Aorta (tissue), 5 donors: ENCODE measurements around the gene KIAA1217. TPM values are rescaled to one million over a fixed set of nuclear protein-coding genes. Genes with fewer than 3 reads are reported as not detected.
A peak's percentile ranks its signal among the peaks of the same experiment; 100 is the strongest.

Experiments
- ATAC-seq: fragments of 200-7000 bp; cut with Tn5 transposase; one replicate; pipeline ENCODE4 v1.9.1; 2022; ENCODE audit warnings: moderate library complexity; ENCODE audit not compliant: low FRiP score
- DNase-seq, 2 donors: peaks; one replicate each; pipeline ENCODE4 v3.0.0-alpha.2; 2020
- H3K27ac ChIP-seq, 2 donors: one replicate each; pipeline ENCODE4 v1.5.1; 2013; ENCODE audit warnings: low read length in 2 of 2, mild to moderate bottlenecking in 2 of 2, moderate library complexity in 2 of 2, control low read depth in 1 of 2, inconsistent platforms in 1 of 2, low read depth in 1 of 2
- H3K27me3 ChIP-seq, 2 donors: one replicate each; pipeline ENCODE4 v1.6.1; 2013; ENCODE audit warnings: control low read depth in 1 of 2, low read length in 1 of 2, mild to moderate bottlenecking in 1 of 2, moderate library complexity in 1 of 2; ENCODE audit not compliant: insufficient read depth in 2 of 2, control insufficient read depth in 1 of 2
- H3K36me3 ChIP-seq, 2 donors: one replicate each; pipeline ENCODE4 v1.6.1; 2013; ENCODE audit warnings: control low read depth in 1 of 2, low read length in 1 of 2, mild to moderate bottlenecking in 1 of 2; ENCODE audit not compliant: insufficient read depth in 2 of 2, control insufficient read depth in 1 of 2
- H3K4me1 ChIP-seq, 2 donors: one replicate each; pipeline ENCODE4 v1.6.1; 2013; ENCODE audit warnings: low read length in 2 of 2, control low read depth in 1 of 2, mild to moderate bottlenecking in 1 of 2, moderate library complexity in 1 of 2; ENCODE audit not compliant: insufficient read depth in 2 of 2, control insufficient read depth in 1 of 2
- H3K4me3 ChIP-seq, 2 donors: one replicate each; pipeline ENCODE4 v1.5.1; 2013; ENCODE audit warnings: low read length in 2 of 2, control low read depth in 1 of 2, mild to moderate bottlenecking in 1 of 2
- H3K9me3 ChIP-seq: one replicate; pipeline ENCODE4 v1.6.1; 2013; ENCODE audit warnings: mild to moderate bottlenecking, low read length; ENCODE audit not compliant: control insufficient read depth
- WGBS, 2 donors: extraction: QIAGEN DNeasy Blood & Tissue Kit; methylation state at CpG; one replicate each; pipeline ENCODE4 v1.1.7; 2013; 5-methylcytosine and 5-hydroxymethylcytosine counted together
- intact Hi-C, 2 donors: fragments of 100-400 bp; cut with DNase I; formaldehyde crosslinking; loops; one replicate each; pipeline versions ENCODE4 v1.14.2 to v1.15.0; 2022
- polyA plus RNA-seq, 2 donors: library from polyadenylated mRNA; stranded (reverse); fragments of 200-250 nt; gene quantifications; one replicate each; pipeline ENCODE4 v1.2.3, GENCODE V29; 2013
- total RNA-seq, 2 donors: library from RNA; stranded (reverse); fragmentation: NEBNext Ultra II Directional; extraction: Animal tissue kit (Norgen Biotek cat#: 25700); gene quantifications; one replicate each; pipeline ENCODE4 v1.2.1, GENCODE V29; 2021
- donor health status: healthy with polysubstance abuse.
- donor health status: Bipolar disorder and iron deficiency.
- donor health status: DM: no; HTN: no; CAD: no.
- donor health status: DM: no; HTN: no; CAD: no.
- donor health status: DM: yes; HTN: yes; CAD: no.

Gene KIAA1217
- total and polyA plus RNA-seq, 4 donors, result 2.5 to 18.3 (median 11.1) TPM

GRCh38 chr10:24303522-24304310 lies 94.8 kb downstream of the KIAA1217 start:
- Histone ChIP-seq H3K27me3 (no peaks in the 10 kb centered on the region), H3K4me3 (no peak overlapping the region), H3K27ac (no peak overlapping the region), H3K36me3 (no peaks in the 10 kb centered on the region), H3K9me3 (no peaks in the 10 kb centered on the region), H3K4me1 (peaks cover 0 to 2% of the 10 kb centered on the region in 2 donors)
- DNase-seq (no peak), ATAC-seq (no peak)
- intact Hi-C loops, result no loop called here
- 81 to 82% methylated on average over 8 of the region's 8 CpGs for WGBS, 2 donors

GRCh38 chr10:24305551-24306506 lies 96.9 kb downstream of the KIAA1217 start:
- H3K9me3 ChIP-seq, result no peaks in the 10 kb centered on the region
- peaks cover 0 to 2% of the 10 kb centered on the region in 2 donors for H3K4me1 ChIP-seq
- intact Hi-C loops, result loop anchor here in 1 of 2 donors (5.0 kb wide), 1 partner anchor 36 kb away; no protein-coding TSS in a partner anchor
- no peaks in the 10 kb centered on the region for H3K27me3 ChIP-seq
- peak overlapping the region; percentile 43 to 61 for H3K27ac ChIP-seq
- H3K36me3 ChIP-seq, result no peaks in the 10 kb centered on the region
- WGBS, 2 donors, result 85 to 86% methylated on average over 8 of the region's 8 CpGs
- no peak overlapping the region for H3K4me3 ChIP-seq
- ATAC-seq (no peak), DNase-seq (no peak)

GRCh38 chr10:24306507-24306875 lies 97.6 kb downstream of the KIAA1217 start:
- no peaks in the 10 kb centered on the region for H3K27me3 ChIP-seq
- no peaks in the 10 kb centered on the region for H3K36me3 ChIP-seq
- H3K4me3 ChIP-seq, result peak overlapping the region in 1 of 2 donors; percentile 52
- H3K4me1 ChIP-seq, result peaks cover 0 to 2% of the 10 kb centered on the region in 2 donors
- intact Hi-C loops, result loop anchor here in 1 of 2 donors (5.0 kb wide), 1 partner anchor 36 kb away; no protein-coding TSS in a partner anchor
- H3K27ac ChIP-seq, result peak overlapping the region; percentile 61 to 63
- 35 to 44% methylated on average over 4 of the region's 4 CpGs for WGBS, 2 donors
- no peaks in the 10 kb centered on the region for H3K9me3 ChIP-seq
- ATAC-seq, result peak; percentile 50
- no peak for DNase-seq

GRCh38 chr10:24307116-24307515 lies 98.2 kb downstream of the KIAA1217 start:
- Histone ChIP-seq H3K4me1 (peaks cover 0 to 2% of the 10 kb centered on the region in 2 donors), H3K9me3 (no peaks in the 10 kb centered on the region), H3K27ac (peak overlapping the region; percentile 59 to 63), H3K36me3 (no peaks in the 10 kb centered on the region), H3K4me3 (peak overlapping the region in 1 of 2 donors; percentile 52), H3K27me3 (no peaks in the 10 kb centered on the region)
- DNase-seq, result no peak
- 5 to 8% methylated on average over 4 of the region's 4 CpGs for WGBS, 2 donors
- intact Hi-C loops, result loop anchor here in 1 of 2 donors (5.0 kb wide), 1 partner anchor 35 kb away; no protein-coding TSS in a partner anchor
- no peak for ATAC-seq

- no peak for ATAC-seq
- Histone ChIP-seq H3K27ac (peak overlapping the region in 1 of 2 donors; percentile 63), H3K36me3 (no peaks in the 10 kb centered on the region), H3K4me1 (peaks cover 0 to 2% of the 10 kb centered on the region in 2 donors), H3K4me3 (no peak overlapping the region), H3K27me3 (no peaks in the 10 kb centered on the region), H3K9me3 (no peaks in the 10 kb centered on the region)
- no peak for DNase-seq
- WGBS, 2 donors, result 39 to 40% methylated on average over 11 of the region's 11 CpGs
- intact Hi-C loops, result loop anchor here in 1 of 2 donors (5.0 kb wide), 1 partner anchor 34 kb away; no protein-coding TSS in a partner anchor
Measured at GRCh38 chr10:24307696-24308485, 99.0 kb downstream of the KIAA1217 start.

- H3K36me3 ChIP-seq, result no peaks in the 10 kb centered on the region
- no peak overlapping the region for H3K27ac ChIP-seq
- no peaks in the 10 kb centered on the region for H3K9me3 ChIP-seq
- WGBS, 2 donors, result 79 to 80% methylated on average over 5 of the region's 5 CpGs
- H3K4me3 ChIP-seq, result no peak overlapping the region
- peaks cover 0 to 2% of the 10 kb centered on the region in 2 donors for H3K4me1 ChIP-seq
- ATAC-seq (no peak), DNase-seq (no peak)
- H3K27me3 ChIP-seq, result no peaks in the 10 kb centered on the region
- intact Hi-C loops, result no loop called here
Measured at GRCh38 chr10:24310104-24310503, 101.2 kb downstream of the KIAA1217 start.

- no peaks in the 10 kb centered on the region for H3K9me3 ChIP-seq
- H3K4me3 ChIP-seq, result no peak overlapping the region
- WGBS, 2 donors, result 87% methylated on average over 6 of the region's 6 CpGs
- H3K36me3 ChIP-seq, result no peaks in the 10 kb centered on the region
- no peak overlapping the region for H3K27ac ChIP-seq
- no peak for ATAC-seq
- intact Hi-C loops, result no loop called here
- H3K27me3 ChIP-seq, result no peaks in the 10 kb centered on the region
- DNase-seq, result no peak
- peaks cover 0 to 2% of the 10 kb centered on the region in 2 donors for H3K4me1 ChIP-seq
Measured at GRCh38 chr10:24311888-24312287, 103.0 kb downstream of the KIAA1217 start.

- intact Hi-C loops, result no loop called here
- Histone ChIP-seq H3K36me3 (no peaks in the 10 kb centered on the region), H3K4me3 (no peak overlapping the region), H3K27me3 (no peaks in the 10 kb centered on the region), H3K27ac (no peak overlapping the region), H3K4me1 (no peaks in the 10 kb centered on the region), H3K9me3 (no peaks in the 10 kb centered on the region)
- 95 to 96% methylated on average over 10 of the region's 10 CpGs for WGBS, 2 donors
- ATAC-seq (no peak), DNase-seq (no peak)
Measured at GRCh38 chr10:24313283-24313682, 104.3 kb downstream of the KIAA1217 start.
